Tibial nerve (tissue), 4 donors: ENCODE results near the gene DHX34. TPM values are rescaled to one million over a fixed set of nuclear protein-coding genes. Genes with fewer than 3 reads are reported as not detected.

Experiments
- DNase-seq, 2 donors: peaks; one replicate each; pipeline ENCODE4 v3.0.0-alpha.2; 2019; ENCODE audit warnings: low spot score in 2 of 2
- H3K27ac ChIP-seq, 4 donors: fragments of 200-600 bp; sonication (generic) in 3 of 4; one replicate each; pipeline ENCODE4 v1.5.1; 2017 to 2019; ENCODE audit warnings: mild to moderate bottlenecking in 1 of 4
- H3K27me3 ChIP-seq, 2 donors: fragments of 200-600 bp; sonication (generic) in 1 of 2; one replicate each; pipeline versions ENCODE4 v1.5.1 to v1.6.0; 2017 to 2019
- H3K36me3 ChIP-seq, 3 donors: fragments of 200-600 bp; sonication (generic); one replicate each; pipeline ENCODE4 v1.5.1; 2018 to 2019
- H3K4me1 ChIP-seq, 4 donors: fragments of 200-600 bp; sonication (generic) in 3 of 4; one replicate each; pipeline ENCODE4 v1.5.1; 2017 to 2019
- H3K4me3 ChIP-seq, 4 donors: fragments of 200-600 bp; sonication (generic) in 3 of 4; one replicate each; pipeline ENCODE4 v1.5.1; 2017 to 2019; ENCODE audit warnings: mild to moderate bottlenecking in 1 of 4, moderate library complexity in 1 of 4
- H3K9me3 ChIP-seq, 4 donors: fragments of 200-600 bp; sonication (generic) in 3 of 4; one replicate each; pipeline ENCODE4 v1.5.1; 2017 to 2019
- EP300 ChIP-seq, 2 donors: sonication (generic); formaldehyde crosslinking; IDR thresholded peaks; one replicate each; pipeline ENCODE4 v1.6.1; 2017; ENCODE audit warnings: antibody characterized with exemption in 2 of 2, mild to moderate bottlenecking in 1 of 2
- POLR2A ChIP-seq, 2 donors: fragments of 450-650 bp; IDR thresholded peaks; one replicate each; pipeline ENCODE4 v1.6.1; 2017; ENCODE audit warnings: antibody characterized with exemption in 2 of 2, mild to moderate bottlenecking in 2 of 2, moderate library complexity in 2 of 2
- WGBS, 2 donors: methylation state at CpG; one replicate each; pipeline ENCODE4 v1.1.5; 2018; 5-methylcytosine and 5-hydroxymethylcytosine counted together
- total RNA-seq, 4 donors: library from RNA; depleted of rRNA; stranded (reverse); fragments of >200 nt; gene quantifications; one replicate each; pipeline ENCODE4 v1.1.0, GENCODE V29; 2016
- TF ChIP-seq, protein P1 (sequence below), 5 experiments: fragments of 200-600 bp in 3 of 5; fragments of 450-650 bp in 2 of 5; sonication (generic) in 3 of 5; IDR thresholded peaks; one replicate each; pipeline ENCODE4 v1.5.1; 2016 to 2019; ENCODE audit warnings: antibody characterized with exemption in 5 of 5, mild to moderate bottlenecking in 3 of 5, moderate library complexity in 2 of 5

The DHX34 gene
- total RNA-seq, 4 donors from 2014 or later = 12.4 to 43.8 (median 13.9) TPM

DNA sequence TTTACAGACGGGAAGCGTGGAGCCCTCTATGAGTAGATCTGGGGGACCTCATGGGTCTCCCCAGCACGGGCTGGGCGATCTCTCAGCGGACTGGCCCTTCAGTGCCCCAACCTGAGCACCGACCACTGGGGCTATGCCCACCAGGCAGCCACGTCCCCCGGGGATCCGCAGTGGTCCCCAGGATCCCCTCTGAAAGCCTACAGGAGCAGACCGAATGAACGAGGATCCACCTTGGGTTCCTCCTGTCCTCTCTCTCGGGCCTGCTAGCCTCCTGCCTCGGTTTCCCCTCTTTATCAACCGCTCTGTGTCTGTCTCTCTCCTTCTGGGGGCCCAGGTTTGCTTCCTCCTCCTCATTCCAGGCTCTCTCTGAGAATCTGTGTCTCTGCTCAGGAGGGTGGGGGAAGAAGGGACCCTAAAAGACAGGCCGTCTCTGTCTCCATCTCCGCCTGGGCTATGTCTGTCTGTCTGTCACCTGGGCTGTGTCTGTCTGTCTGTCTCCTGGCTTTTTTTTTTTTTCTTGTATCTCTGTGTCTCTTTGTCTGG lies 72.2 kb downstream of the DHX34 start:
- Histone ChIP-seq H3K27ac (no peak overlapping the region), H3K36me3 (no peaks in the 10 kb centered on the region), H3K9me3 (no peaks in the 10 kb centered on the region), H3K27me3 (peaks cover 0 to 97% of the 10 kb centered on the region in 2 donors), H3K4me1 (peaks cover 0 to 34% (median 6%) of the 10 kb centered on the region in 4 donors), H3K4me3 (no peak overlapping the region)
- DNase-seq = no peak
- TF ChIP-seq, protein P1, sequence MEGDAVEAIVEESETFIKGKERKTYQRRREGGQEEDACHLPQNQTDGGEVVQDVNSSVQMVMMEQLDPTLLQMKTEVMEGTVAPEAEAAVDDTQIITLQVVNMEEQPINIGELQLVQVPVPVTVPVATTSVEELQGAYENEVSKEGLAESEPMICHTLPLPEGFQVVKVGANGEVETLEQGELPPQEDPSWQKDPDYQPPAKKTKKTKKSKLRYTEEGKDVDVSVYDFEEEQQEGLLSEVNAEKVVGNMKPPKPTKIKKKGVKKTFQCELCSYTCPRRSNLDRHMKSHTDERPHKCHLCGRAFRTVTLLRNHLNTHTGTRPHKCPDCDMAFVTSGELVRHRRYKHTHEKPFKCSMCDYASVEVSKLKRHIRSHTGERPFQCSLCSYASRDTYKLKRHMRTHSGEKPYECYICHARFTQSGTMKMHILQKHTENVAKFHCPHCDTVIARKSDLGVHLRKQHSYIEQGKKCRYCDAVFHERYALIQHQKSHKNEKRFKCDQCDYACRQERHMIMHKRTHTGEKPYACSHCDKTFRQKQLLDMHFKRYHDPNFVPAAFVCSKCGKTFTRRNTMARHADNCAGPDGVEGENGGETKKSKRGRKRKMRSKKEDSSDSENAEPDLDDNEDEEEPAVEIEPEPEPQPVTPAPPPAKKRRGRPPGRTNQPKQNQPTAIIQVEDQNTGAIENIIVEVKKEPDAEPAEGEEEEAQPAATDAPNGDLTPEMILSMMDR (IDR thresholded peaks at IDR 0.05) = no peak
- TF ChIP-seq POLR2A (IDR thresholded peaks at IDR 0.05) (no peak), EP300 (IDR thresholded peaks at IDR 0.05) (no peak)
- 7 to 8% methylated on average over 10 to 16 of the region's 16 CpGs for WGBS, 2 donors

DNA sequence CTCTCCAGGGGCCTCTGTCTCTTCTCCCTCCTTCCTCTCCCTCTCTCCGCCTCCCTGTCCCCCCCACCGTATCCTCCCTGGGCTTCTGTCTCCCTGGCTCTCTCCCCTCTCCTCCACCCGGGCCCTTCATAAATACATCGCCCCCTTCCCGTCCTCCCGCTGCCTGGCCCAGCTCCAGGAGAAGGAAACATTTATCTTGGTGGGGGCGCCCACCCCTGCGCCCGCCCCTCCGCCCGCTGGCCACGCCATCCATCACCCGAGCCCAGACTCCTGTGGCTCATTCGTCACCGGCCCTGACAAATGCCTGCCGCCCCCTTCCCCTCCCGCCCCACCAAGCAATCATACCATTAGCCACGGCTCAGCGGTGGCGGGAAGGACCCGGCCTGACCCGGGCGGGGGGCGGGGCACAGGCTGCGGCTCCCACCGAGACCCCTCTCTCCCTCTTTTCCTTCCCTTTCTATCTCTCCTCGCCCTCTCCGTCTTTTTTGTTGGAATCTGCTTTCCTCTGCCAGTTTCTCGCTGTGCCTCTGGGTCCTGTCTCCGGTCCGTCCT lies 72.8 kb downstream of the DHX34 start:
- TF ChIP-seq EP300 (IDR thresholded peaks at IDR 0.05) = no peak
- TF ChIP-seq, protein P1 (IDR thresholded peaks at IDR 0.05) = no peak
- TF ChIP-seq POLR2A (IDR thresholded peaks at IDR 0.05) = no peak
- Histone ChIP-seq H3K4me3 (no peak overlapping the region), H3K4me1 (peaks cover 0 to 34% (median 6%) of the 10 kb centered on the region in 4 donors), H3K9me3 (no peaks in the 10 kb centered on the region), H3K27me3 (peaks cover 0 to 93% of the 10 kb centered on the region in 2 donors), H3K27ac (no peak overlapping the region), H3K36me3 (no peaks in the 10 kb centered on the region)
- DNase-seq = no peak
- WGBS, 2 donors = 1 to 3% methylated on average over 29 to 31 of the region's 31 CpGs

DNA sequence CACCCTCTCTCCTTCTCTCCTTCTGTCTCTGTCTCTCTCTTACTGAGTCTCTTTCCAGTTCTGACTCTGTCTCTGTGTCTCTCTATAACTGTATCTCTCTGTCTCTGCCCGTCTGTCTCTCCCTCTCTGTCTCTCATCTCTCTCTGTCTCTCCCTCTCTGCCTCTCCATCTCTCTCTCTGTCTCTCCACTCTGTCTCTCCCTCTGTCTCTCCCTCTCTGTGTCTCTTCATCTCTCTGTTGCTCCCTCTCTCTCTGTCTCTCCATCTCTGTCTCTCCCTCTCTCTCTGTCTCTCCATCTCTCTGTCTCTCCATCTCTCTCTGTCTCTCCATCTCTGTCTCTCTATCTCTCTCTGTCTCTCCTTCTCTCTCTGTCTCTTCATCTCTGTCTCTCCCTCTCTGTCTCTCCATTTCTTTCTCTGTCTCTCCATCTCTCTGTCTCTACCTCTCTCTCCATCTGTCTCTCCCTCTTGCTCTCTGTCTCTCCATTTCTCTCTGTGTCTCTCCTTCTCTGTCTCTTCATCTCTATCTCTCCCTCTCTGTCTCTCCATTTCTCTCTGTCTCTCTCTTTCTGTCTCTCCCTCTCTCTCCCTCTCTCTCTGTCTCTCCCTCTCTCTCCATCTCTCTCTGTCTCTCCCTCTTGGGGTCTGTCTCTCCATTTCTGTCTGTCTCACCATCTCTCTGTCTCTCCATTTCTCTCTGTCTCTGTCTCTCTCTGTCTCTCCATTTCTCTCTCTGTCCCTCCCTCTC lies 73.5 kb downstream of the DHX34 start:
- WGBS, 2 donors = 4 to 15% methylated on average over 1 of the region's 1 CpG
- Histone ChIP-seq H3K9me3 (no peaks in the 10 kb centered on the region), H3K36me3 (no peaks in the 10 kb centered on the region), H3K4me1 (peaks cover 0 to 31% (median 6%) of the 10 kb centered on the region in 4 donors), H3K4me3 (no peak overlapping the region), H3K27me3 (peaks cover 0 to 87% of the 10 kb centered on the region in 2 donors), H3K27ac (no peak overlapping the region)
- TF ChIP-seq, protein P1 (IDR thresholded peaks at IDR 0.05) = no peak
- TF ChIP-seq EP300 (IDR thresholded peaks at IDR 0.05) = no peak
- TF ChIP-seq POLR2A (IDR thresholded peaks at IDR 0.05) = no peak
- no peak for DNase-seq

DNA sequence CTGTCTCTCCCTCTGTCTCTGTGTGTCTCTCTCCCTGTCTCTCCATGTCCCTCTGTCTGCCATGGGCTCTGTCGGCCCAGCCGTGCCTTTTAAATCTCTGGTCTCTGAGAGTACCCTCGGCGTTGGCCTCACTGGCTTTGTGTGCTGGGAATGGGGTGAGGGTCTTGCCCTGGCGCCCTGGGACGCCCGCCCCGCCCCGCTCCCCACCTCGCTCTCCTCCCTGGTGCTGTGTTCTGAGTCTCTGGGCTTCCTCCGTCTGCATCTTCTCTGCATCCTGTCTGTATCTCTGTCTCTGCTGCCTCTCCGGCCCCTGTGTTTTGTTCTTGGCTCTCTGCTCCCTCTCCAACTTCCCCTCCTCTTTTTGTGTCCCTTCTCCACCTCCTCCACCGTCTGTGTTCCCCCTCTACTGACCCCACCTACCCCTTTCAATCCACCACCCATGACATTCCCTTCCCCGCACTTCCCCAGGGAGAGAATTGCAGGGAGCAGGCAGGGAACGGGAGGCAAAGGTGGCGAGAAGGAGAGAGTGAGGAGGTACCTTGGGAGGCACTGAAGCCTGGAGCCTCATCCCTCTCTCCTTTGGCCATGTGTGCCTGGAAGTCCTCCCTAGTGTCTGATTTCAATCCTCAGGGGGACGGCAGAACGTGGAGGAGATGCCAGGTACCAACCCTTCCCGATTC lies 74.2 kb downstream of the DHX34 start:
- no peak for TF ChIP-seq EP300 (IDR thresholded peaks at IDR 0.05)
- TF ChIP-seq POLR2A (IDR thresholded peaks at IDR 0.05) = no peak
- TF ChIP-seq, protein P1 (IDR thresholded peaks at IDR 0.05) = no peak
- WGBS, 2 donors = 7 to 8% methylated on average over 19 of the region's 19 CpGs
- H3K27ac ChIP-seq = no peak overlapping the region
- no peak overlapping the region for H3K4me3 ChIP-seq
- no peaks in the 10 kb centered on the region for H3K36me3 ChIP-seq
- H3K9me3 ChIP-seq = no peaks in the 10 kb centered on the region
- no peak for DNase-seq
- H3K27me3 ChIP-seq = peaks cover 0 to 80% of the 10 kb centered on the region in 2 donors
- H3K4me1 ChIP-seq = peaks cover 0 to 31% (median 7%) of the 10 kb centered on the region in 4 donors
